ENCODE results near the gene ADARB2.

- TF ChIP-seq CTCF (IDR thresholded peaks at IDR 0.05) (no peak), POLR2A (IDR thresholded peaks at IDR 0.05) (no peak)
Measured at GRCh38 chr10:1374511-1375345, 362.6 kb downstream of the ADARB2 start.

All from Peyer's patch (tissue), 4 donors.